Thoracic aorta (tissue), 2 donors: Measurements from ENCODE around the gene MPC1. TPM values are rescaled to one million over a fixed set of nuclear protein-coding genes. Genes with fewer than 3 reads are reported as not detected.

ENCODE experiments used
- ATAC-seq: fragments of 150-250 bp; one replicate; pipeline ENCODE4 v1.8.0; 2017; ENCODE audit warnings: low read depth; ENCODE audit not compliant: insufficient number of reproducible peaks, low FRiP score
- DNase-seq: peaks from one replicate; pipeline ENCODE4 v3.0.0-alpha.2; 2020; ENCODE audit warnings: low spot score
- H3K27ac ChIP-seq, 2 donors: fragments of 200-600 bp; sonication (generic); 1 replicate in 1 of 2; 2 replicates in 1 of 2; pipeline ENCODE4 v1.5.1; 2016; ENCODE audit warnings: mild to moderate bottlenecking in 2 of 2, moderate library complexity in 2 of 2
- H3K27me3 ChIP-seq: fragments of 200-600 bp; sonication (generic); replicated peaks from 2 replicates; pipeline ENCODE4 v1.6.0; 2016; ENCODE audit warnings: mild to moderate bottlenecking; ENCODE audit not compliant: insufficient read depth
- H3K36me3 ChIP-seq: fragments of 200-600 bp; sonication (generic); one replicate; pipeline ENCODE4 v1.5.1; 2016
- H3K4me1 ChIP-seq, 2 donors: fragments of 200-600 bp; sonication (generic); 1 replicate in 1 of 2; 2 replicates in 1 of 2; pipeline versions ENCODE4 v1.5.1 to v1.6.0; 2016; ENCODE audit warnings: low read depth in 2 of 2, mild to moderate bottlenecking in 1 of 2; ENCODE audit not compliant: control insufficient read depth in 1 of 2
- H3K4me3 ChIP-seq: fragments of 200-600 bp; sonication (generic); 2 replicates; pipeline ENCODE4 v1.5.1; 2016; ENCODE audit warnings: mild to moderate bottlenecking
- H3K9me3 ChIP-seq: fragments of 200-600 bp; sonication (generic); 2 replicates; pipeline ENCODE4 v1.5.1; 2016
- total RNA-seq, 2 donors: library from RNA; depleted of rRNA; stranded (reverse); fragments of >200 nt; gene quantifications; one replicate each; pipeline versions ENCODE4 v1.1.0 to v1.2.3, GENCODE V29; 2016
- TF ChIP-seq, protein P1 (sequence below): fragments of 200-600 bp; sonication (generic); IDR thresholded peaks from one replicate; pipeline ENCODE4 v1.5.1; 2019; ENCODE audit warnings: antibody characterized with exemption

MPC1 gene
- total RNA-seq, 2 donors from 2014 or later, result 43.8 to 56.0 TPM

DNA sequence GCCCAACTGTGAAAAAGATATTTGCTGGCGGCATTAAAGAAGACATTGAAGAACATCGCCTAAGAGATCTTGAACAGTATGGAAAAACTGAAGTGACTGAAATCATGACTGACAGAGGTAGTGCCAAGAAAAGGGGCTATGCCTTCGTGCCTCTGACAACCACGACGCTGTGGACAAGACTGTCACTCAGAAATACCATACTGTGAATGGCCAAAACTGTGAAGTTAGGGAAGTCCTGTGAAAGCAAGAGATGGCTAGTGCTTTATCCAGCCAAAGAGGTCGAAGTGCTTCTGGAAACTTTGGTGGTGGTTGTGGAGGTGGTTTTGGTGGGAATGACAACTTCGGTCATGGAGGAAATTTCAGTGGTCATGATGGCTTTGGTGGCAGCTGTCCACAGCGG, 47.9 kb downstream of the MPC1 start:
- TF ChIP-seq, protein P1, sequence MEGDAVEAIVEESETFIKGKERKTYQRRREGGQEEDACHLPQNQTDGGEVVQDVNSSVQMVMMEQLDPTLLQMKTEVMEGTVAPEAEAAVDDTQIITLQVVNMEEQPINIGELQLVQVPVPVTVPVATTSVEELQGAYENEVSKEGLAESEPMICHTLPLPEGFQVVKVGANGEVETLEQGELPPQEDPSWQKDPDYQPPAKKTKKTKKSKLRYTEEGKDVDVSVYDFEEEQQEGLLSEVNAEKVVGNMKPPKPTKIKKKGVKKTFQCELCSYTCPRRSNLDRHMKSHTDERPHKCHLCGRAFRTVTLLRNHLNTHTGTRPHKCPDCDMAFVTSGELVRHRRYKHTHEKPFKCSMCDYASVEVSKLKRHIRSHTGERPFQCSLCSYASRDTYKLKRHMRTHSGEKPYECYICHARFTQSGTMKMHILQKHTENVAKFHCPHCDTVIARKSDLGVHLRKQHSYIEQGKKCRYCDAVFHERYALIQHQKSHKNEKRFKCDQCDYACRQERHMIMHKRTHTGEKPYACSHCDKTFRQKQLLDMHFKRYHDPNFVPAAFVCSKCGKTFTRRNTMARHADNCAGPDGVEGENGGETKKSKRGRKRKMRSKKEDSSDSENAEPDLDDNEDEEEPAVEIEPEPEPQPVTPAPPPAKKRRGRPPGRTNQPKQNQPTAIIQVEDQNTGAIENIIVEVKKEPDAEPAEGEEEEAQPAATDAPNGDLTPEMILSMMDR, result no peak
- H3K27ac ChIP-seq, result no peak overlapping the region
- no peak for DNase-seq
- H3K9me3 ChIP-seq, result no peaks in the 10 kb centered on the region
- no peaks in the 10 kb centered on the region for H3K36me3 ChIP-seq
- H3K4me1 ChIP-seq, result peaks cover 3 to 39% of the 10 kb centered on the region in 2 donors
- H3K4me3 ChIP-seq, result no peak overlapping the region
- ATAC-seq, result no peak
- no peaks in the 10 kb centered on the region for H3K27me3 ChIP-seq

DNA sequence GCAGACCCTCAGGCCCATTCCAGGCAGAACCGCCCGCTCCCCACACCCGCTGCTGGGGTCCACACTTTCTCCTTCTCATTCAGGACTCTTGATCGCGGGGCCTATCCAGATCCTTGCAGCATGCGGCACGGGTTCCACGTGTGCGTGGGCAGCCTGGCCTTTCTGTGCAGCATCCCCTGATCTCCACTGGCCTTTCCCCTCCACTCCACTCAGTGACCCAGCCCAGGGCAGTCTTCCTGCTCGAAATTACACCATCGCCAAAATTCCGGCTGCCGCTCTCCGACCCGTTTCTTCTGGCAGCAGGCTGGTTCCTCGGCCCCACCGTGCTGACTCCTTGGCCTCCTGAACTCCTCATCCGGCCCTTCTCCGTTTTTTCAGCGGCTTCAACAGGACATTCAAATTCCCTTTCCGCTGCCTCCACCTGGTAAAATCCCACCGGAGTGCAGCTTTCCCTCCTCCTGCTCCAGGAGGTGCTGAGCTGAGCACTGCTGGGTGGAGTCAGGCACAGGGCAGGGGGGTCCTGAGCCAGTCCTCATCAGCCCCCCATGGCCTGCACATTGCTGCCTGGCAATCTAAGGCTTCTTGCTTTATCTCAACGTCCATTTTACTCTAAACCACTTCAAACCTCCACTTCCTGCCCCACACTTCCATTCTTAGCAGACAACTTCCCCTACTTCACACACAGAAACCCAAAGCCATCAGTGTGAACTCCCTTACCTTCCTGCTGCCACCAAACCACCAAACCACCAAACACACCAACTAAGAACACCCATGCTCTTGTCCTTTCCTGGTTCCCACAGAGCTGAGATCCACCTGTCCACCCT, 49.4 kb downstream of the MPC1 start:
- Histone ChIP-seq H3K4me1 (peaks cover 3 to 25% of the 10 kb centered on the region in 2 donors), H3K9me3 (no peaks in the 10 kb centered on the region), H3K27me3 (no peaks in the 10 kb centered on the region), H3K36me3 (no peaks in the 10 kb centered on the region), H3K4me3 (no peak overlapping the region), H3K27ac (no peak overlapping the region)
- DNase-seq (no peak), ATAC-seq (no peak)
- TF ChIP-seq, protein P1, result no peak

DNA sequence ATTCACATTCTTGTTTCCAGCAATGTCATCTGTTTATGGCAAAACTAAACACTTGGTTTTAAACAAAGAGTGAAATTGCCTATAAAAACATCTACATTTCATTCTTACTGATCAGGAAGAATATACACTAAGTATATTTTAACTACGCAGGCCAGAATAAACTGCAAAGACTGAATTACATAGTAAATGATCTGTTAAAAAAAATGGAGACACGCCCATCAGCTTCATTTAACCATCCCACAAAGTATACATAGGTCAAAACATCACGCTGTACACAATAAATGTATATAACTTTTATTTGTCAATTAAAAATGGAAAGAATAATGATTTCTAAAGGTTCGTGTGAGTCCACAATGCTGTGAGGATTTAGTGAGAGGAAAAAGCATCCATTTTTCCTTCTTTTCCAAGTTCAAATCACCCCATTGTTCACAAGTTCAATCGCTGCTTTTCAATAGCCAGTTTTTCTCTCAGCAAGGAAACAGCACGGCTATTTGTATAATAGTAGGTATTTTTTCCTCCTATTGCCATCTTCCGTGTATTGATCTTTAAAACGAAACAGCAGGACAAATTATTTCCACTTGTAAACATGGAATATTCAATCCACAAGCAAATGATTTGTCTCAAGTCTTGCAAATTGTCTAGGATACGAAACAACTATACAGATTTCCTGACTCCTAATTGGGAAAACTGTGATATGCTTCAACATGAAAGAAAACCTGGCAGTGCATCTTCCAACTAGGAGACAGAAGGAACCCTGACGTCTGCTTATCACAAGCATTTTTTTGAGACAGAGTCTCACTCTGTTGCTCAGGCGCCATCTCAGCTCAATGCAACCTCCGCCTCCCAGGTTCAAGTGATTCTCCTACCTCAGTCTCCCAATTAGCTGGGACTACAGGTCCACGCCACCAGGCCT, 51.0 kb downstream of the MPC1 start:
- DNase-seq (no peak), ATAC-seq (no peak)
- H3K27me3 ChIP-seq, result no peaks in the 10 kb centered on the region
- no peaks in the 10 kb centered on the region for H3K36me3 ChIP-seq
- H3K4me3 ChIP-seq, result no peak overlapping the region
- H3K4me1 ChIP-seq, result peaks cover 3 to 18% of the 10 kb centered on the region in 2 donors
- TF ChIP-seq, protein P1, result no peak
- H3K9me3 ChIP-seq, result no peaks in the 10 kb centered on the region
- no peak overlapping the region for H3K27ac ChIP-seq

DNA sequence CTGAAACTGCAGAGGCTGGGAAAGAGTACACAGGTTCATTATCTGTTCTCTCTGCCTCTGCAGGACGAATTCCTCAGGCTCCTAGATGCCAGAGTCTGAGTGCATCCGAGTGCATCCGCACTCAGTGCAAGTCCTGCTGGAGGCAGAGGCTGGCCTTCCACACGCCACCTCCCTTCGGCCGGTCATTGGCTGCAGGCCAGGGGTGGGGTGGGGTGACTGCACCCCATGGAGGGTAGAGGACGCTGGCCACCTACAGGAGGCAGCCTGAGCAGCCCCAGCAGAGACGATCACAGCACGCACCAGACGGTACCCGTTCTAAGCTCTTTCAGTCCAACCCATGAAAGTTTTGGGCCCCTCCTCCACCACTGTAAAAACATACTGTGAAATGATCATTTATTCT, 52.1 kb downstream of the MPC1 start:
- Histone ChIP-seq H3K36me3 (peaks cover 5% of the 10 kb centered on the region), H3K27me3 (no peaks in the 10 kb centered on the region), H3K9me3 (no peaks in the 10 kb centered on the region), H3K4me1 (peaks cover 3 to 9% of the 10 kb centered on the region in 2 donors), H3K27ac (no peak overlapping the region), H3K4me3 (no peak overlapping the region)
- ATAC-seq (no peak), DNase-seq (no peak)
- TF ChIP-seq, protein P1, result no peak

DNA sequence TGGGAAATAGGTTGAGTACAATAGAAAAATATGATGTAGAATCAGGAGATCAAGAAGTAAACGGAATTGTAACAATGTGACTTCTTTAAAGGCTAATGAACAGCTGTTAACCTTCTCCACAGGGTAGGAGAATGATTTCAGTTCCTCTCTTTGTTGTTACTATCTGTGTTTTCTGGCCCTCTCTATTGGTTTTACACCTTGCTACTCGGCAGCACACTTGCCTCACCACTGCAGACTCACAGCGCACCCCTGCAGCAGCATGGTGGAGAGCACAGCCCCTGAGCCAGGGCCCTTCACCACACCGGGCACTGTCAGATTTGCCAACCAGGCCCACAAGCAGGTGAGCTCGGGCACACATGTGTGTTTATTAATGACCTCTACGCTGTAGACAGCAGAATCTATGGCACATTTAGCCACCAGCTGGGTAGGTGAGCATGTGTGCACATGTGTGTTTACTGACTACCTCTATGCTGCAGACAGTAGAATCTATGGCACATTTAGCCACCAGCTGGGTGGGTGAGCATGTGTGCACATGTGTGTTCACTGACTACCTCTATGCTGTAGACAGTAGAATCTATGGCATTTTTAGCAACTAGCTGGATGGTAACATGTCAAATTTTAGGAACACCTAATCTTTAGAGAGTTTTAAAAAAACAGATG, 57.2 kb downstream of the MPC1 start:
- Histone ChIP-seq H3K36me3 (peaks cover 18% of the 10 kb centered on the region), H3K4me1 (peaks cover 0 to 1% of the 10 kb centered on the region in 2 donors), H3K27me3 (no peaks in the 10 kb centered on the region), H3K4me3 (no peak overlapping the region), H3K9me3 (no peaks in the 10 kb centered on the region), H3K27ac (no peak overlapping the region)
- ATAC-seq (no peak), DNase-seq (no peak)
- TF ChIP-seq, protein P1, result no peak
